A549 treated with AZD2906 at 1 μM for 4 hours (cell line): ENCODE measurements around the gene MRPL43. TPM values are rescaled to one million over a fixed set of nuclear protein-coding genes. Genes with fewer than 3 reads are reported as not detected.

Source experiments
- total RNA-seq: library from RNA; stranded (reverse); fragments of 200-300 nt; extraction: Qiagen RNA extraction; gene quantifications from 5 replicates; pipeline ENCODE4 v1.2.3, GENCODE V29; 2022

The MRPL43 gene
- total RNA-seq, result 72.7 to 102 TPM (median 95.3 TPM) in 5 replicates

DNA sequence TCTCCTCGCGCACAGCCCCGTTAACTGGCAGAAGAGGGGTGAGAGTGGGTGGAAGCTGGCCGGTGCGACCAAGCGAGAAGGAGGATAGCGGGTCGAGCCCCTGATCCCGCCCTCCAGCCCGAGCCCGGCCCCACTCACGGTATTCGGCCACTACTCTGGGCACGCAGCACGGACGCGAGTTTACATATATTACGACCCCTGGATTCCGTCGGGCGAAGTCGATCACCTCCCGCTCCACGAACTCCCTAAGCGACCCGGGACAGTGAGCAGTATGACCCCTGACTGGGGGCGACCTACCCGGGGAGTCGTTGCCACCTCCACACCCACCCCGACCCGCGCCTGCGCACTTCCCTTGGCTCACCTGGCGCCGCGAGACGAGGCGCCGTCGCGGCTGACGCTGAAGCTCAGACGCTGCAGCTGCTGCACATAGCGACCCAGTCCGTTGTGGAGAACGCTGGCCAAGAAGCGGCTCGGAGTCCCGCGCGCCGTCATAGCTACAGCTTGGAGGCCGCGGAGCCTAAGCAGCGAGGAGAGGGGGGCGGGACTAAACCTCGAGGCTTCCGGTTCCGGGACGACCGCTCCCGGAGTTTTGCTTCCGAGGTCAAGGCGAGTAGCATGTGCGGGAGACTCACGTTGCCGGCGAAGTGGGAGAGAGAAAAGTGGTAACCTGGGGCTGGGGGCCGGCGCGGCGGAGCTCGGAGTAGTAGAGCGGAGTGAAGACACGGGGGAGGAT lies at the start of gene MRPL43, which contains the start of gene TWNK:
Gene MRPL43 (minus strand): TSS at position 546 of the 733 bp plus-strand sequence. CDS start 54 bp downstream, at position 492.
Gene TWNK (plus strand): TSS at position 592 of the 733 bp plus-strand sequence. CDS start 668 bp downstream, outside the sequence.

DNA sequence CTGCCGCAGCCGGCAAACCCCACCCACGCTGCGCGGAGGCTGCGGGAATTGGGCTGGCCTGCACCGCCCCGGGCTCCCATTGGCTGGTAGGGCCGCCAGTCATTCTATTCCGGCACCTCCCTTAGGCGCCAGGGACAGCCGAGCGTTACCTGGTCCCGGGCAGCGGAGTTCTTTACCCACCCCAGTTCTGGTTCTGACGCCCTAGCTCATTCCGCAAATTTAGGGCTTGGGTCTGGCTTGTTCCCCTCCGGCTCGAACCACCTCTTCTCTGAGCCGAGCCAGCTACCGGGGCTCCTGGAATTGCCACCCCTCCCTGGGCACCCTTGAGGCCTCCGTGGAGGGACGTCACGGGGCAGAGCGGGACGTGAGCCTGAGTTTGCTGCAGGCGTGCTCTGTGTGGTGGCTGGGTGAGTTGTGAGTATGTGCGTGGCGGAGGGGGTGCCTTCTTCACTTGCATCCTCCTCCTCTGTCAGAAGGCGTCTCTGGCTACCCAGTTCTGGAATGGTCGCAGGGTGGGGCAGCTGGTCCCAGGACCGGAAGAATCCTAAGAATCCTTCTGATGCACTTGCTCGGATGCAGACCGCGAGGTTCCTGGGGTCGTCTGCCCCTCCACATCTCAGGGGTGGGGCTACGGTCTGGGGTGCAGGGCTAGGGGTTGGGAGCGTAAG lies 44.0 kb upstream of the MRPL43 start, which contains the start of the genes PDZD7 and SFXN3:
Gene PDZD7 (minus strand): TSS at position 2 of the 668 bp plus-strand sequence. CDS start 910 bp downstream, outside the sequence.
Gene SFXN3 (plus strand): TSS at position 107 of the 668 bp plus-strand sequence. CDS start 3,461 bp downstream, outside the sequence.

DNA sequence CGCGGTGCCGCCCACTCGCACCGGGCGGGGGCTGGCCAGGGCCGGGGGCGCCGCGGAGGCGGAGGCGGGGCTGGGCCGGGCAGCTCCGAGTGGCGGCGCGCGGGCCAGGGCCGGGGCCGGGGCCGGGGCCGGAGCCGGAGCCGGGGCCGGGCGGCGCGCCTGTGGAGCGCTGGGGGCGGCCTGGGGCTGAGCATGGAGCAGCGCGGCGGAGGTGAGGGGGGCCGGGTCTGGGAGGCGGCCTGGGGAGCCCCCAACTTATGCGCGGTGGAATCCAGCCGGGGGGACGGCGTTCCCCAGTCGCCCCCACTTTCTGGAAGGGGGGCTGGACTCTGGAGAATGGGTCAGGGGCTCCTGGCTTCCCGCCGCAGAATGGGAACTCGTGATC lies 12.4 kb upstream of the MRPL43 start, which contains the start of gene LZTS2:
Gene LZTS2 (plus strand): TSS at position 67 of the 385 bp plus-strand sequence. CDS start 2,731 bp downstream, outside the sequence.

DNA sequence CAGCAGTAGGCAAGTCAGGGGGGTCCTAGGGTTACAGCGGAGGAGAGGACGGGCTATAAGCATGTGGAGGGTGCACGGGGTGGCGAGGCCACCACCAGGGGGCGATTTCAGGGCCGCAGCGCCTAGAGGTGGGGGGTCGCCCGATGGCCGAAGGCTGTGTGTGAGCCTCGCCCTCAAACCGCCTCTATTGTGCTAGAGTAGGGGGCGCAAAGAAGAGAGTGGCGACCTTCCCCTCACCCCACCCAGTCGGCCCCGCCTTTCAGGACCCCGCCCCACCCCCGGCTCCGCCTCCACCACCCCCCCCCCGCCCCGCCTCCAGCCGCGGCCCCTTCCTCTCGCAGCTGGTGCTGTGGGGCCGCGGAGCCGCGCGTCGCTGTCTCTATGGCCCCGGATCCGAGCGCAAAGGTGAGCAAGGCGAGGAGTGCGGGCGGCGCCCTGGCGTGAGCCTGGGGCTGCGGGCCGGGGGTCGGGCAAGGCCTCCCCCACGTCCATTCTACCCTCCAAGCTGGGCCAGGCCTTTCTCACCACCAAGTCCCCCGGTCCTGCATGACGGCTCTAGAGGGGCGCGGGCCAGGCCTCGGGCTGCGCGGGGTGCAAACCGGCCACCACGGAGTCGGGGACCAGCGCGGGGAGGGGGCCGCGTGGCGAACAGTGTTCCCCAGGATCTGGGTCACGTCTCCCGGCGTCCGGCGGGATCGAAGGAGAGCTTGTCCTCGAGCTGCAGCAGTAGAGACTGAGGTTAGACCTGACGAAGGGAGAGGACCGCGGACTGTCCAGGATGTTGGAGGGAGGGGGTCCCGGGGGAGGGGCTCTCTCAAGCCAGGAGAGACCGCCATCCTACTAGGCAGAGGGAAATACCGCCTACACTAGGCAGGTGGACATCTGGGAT lies 17.9 kb downstream of the MRPL43 start, which contains the start of gene SEMA4G:
Gene SEMA4G (plus strand): TSS at position 318 of the 889 bp plus-strand sequence. CDS start 3,409 bp downstream, outside the sequence.

Other genes with a start within 250 kb of the MRPL43 start
- 0.19 to 0.26 TPM (median 0.22 TPM) in 5 replicates for gene PAX2, start 241.9 kb downstream of the MRPL43 start, total RNA-seq
- 8.2 to 9.1 TPM (median 8.9 TPM) in 5 replicates for gene SLF2, start 74.5 kb downstream of the MRPL43 start, total RNA-seq
- 6.5 to 8.0 TPM (median 7.4 TPM) in 5 replicates for gene SEMA4G, start 18.0 kb downstream of the MRPL43 start, total RNA-seq
- gene TWNK, start within 50 bp of the MRPL43 start, total RNA-seq, result 34.6 to 41.4 TPM (median 37.0 TPM) in 5 replicates
- gene LZTS2, start 12.3 kb upstream of the MRPL43 start, total RNA-seq, result 28.7 to 41.3 TPM (median 39.6 TPM) in 5 replicates
- gene PDZD7, start 43.6 kb upstream of the MRPL43 start, total RNA-seq, result 0.64 to 1.5 TPM (median 1.1 TPM) in 5 replicates
- 41.6 to 48.3 TPM (median 45.5 TPM) in 5 replicates for gene SFXN3, start 43.7 kb upstream of the MRPL43 start, total RNA-seq
- 2.0 to 3.4 TPM (median 3.1 TPM) in 5 replicates for gene KAZALD1, start 74.5 kb upstream of the MRPL43 start, total RNA-seq
- not detected in 5 replicates for gene TLX1, start 143.8 kb upstream of the MRPL43 start, total RNA-seq
- gene LBX1, start 242.0 kb upstream of the MRPL43 start, total RNA-seq, result not detected in 5 replicates